Panc1 (cell line): ENCODE data around the gene SLC9A5.

Experiments used
- CTCF ChIP-seq: fragments of 450-650 bp; IDR thresholded peaks from 2 replicates; pipeline ENCODE4 v1.5.1; 2017; ENCODE audit warnings: mild to moderate bottlenecking
- POLR2AphosphoS5 ChIP-seq: IDR thresholded peaks from 2 replicates; pipeline ENCODE4 v1.6.1; 2012; ENCODE audit warnings: mild to moderate bottlenecking, low read depth, low read length, moderate library complexity
- REST ChIP-seq, 2 experiments: IDR thresholded peaks; 2 replicates each; pipeline ENCODE4 v1.6.1; 2011 to 2012; ENCODE audit warnings: low read depth in 2 of 2, control low read depth in 1 of 2, low read length in 1 of 2, mild to moderate bottlenecking in 1 of 2, moderate library complexity in 1 of 2; ENCODE audit not compliant: insufficient read depth in 1 of 2
- TCF7L2 ChIP-seq: IDR thresholded peaks from 2 replicates; pipeline ENCODE4 v1.6.1; 2011; ENCODE audit warnings: mild to moderate bottlenecking, low read depth, low read length, inconsistent platforms

GRCh38 chr16:67236563-67237395, 12.0 kb upstream of the SLC9A5 start:
- TF ChIP-seq CTCF (no peak), POLR2AphosphoS5 (no peak), REST (IDR thresholded peaks at IDR 0.05; ENCODE audit: insufficient read depth in 1 of 2, low read depth in 2 of 2, low read length in 1 of 2) (no peak), TCF7L2 (no peak)
